Testis (tissue), 2 donors: ENCODE data around the gene GDF3.

Experiments
- CTCF ChIP-seq, 3 experiments: fragments of 450-650 bp in 2 of 3; fragments of 200-600 bp in 1 of 3; sonication (generic) in 1 of 3; IDR thresholded peaks; one replicate each; pipeline ENCODE4 v1.5.1; 2016 to 2019; ENCODE audit warnings: antibody characterized with exemption in 3 of 3, mild to moderate bottlenecking in 2 of 3, moderate library complexity in 1 of 3
- POLR2A ChIP-seq: fragments of 450-650 bp; IDR thresholded peaks from one replicate; pipeline ENCODE4 v1.6.1; 2017; ENCODE audit warnings: antibody characterized with exemption, mild to moderate bottlenecking, moderate library complexity

GRCh38 chr12:7650091-7650490 is 45.5 kb downstream of the GDF3 start:
- TF ChIP-seq CTCF (IDR thresholded peaks at IDR 0.05) (no peak), POLR2A (no peak)
